ENCODE results near the gene C10orf143. TPM values are rescaled to one million over a fixed set of nuclear protein-coding genes. Genes with fewer than 3 reads are reported as not detected.

C10orf143 gene
- total RNA-seq, result 1 to 10 TPM; 1.5 to 1.9 TPM
- 1.3 TPM for polyA plus RNA-seq (2013, experiment 1 of 2)
- 0.70 TPM for polyA plus RNA-seq (2013, experiment 2 of 2)
- long read RNA-seq, experiment 1, result 0 reads
- long read RNA-seq, experiment 2, partial matches to known transcripts, result 0 of 3 reads
- long read RNA-seq, experiment 2, other reads (novel, unspliced or antisense), result 2 of 3 reads
- long read RNA-seq, experiment 3, partial matches to known transcripts, result 0 of 7 reads
- long read RNA-seq, experiment 3, other reads (novel, unspliced or antisense), result 7 of 7 reads
- long read RNA-seq, experiment 4, partial matches to known transcripts, result 0 of 3 reads
- long read RNA-seq, experiment 4, other reads (novel, unspliced or antisense), result 2 of 3 reads

DNA sequence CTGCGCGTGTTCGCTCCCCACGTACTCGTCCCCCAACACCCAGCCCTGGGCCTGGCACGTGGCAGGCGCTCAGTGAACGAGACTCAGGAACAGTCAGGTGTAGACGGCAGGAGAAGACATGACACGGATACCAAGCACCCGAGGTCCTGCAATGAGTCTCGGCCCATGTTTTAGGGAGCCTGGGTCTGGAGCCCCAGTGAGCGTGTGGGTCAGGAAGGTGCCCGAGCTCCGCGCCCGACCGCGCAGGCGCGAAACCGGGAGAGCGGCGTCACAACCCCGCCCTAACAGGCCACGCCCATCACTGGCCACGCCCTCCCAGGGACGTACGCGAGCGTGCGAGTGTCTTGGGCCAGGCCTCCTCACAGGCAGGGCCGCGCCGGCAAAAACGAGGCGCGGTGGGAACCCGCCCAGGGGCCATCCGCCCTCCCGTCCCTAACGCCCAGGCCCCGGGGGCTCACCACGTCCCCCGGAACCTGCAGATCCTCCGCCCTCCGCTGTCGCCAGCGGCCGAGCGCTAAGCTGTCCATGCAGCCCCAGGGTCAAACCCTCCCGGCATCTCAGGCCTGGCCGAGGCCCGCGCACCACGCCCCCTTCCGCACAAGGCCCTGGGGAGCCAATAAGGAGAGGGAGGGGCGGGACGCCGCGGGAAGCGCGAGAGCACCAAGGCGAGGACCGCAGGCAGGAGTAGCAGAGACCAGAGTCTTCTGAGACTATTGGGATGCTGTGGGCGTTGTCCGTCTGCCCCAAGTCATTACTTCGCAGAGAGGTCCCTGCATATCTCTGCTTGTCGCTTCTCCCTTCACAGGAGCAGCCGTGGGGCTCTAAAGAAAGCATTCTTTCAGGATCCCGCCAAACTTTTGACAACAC is at the start of gene C10orf143:
Gene C10orf143 (minus strand): TSS at position 585 of the 867 bp plus-strand sequence. CDS start 58 bp downstream, at position 527.
- H3K4me1 Mint-ChIP-seq, result peaks cover 16% of the 10 kb centered on the region
- peaks cover 18% of the 10 kb centered on the region for H3K27me3 Mint-ChIP-seq (ENCODE audit: insufficient read depth)
- Histone ChIP-seq H3K4me3 (ENCODE audit: low read length) (peak within 1 kb of the TSS; percentile 96), H3K9ac (ENCODE audit: extremely low read depth, low read length, poor library complexity, severe bottlenecking) (peak within 1 kb of the TSS; percentile 83), H3K27ac (ENCODE audit: low read depth, low read length) (peak within 1 kb of the TSS; percentile 89), H3K36me3 (ENCODE audit: control insufficient read depth, insufficient read depth, low read length) (no peaks in the 10 kb centered on the region), H3K4me1 (ENCODE audit: control insufficient read depth, insufficient read depth, low read length) (peaks cover 6% of the 10 kb centered on the region), H3K27me3 (ENCODE audit: control insufficient read depth, insufficient read depth, low read length, poor library complexity, severe bottlenecking) (no peaks in the 10 kb centered on the region), H3K9me3 (ENCODE audit: control insufficient read depth, low read length) (peaks cover 7% of the 10 kb centered on the region)
- H3K27ac Mint-ChIP-seq, result peak within 1 kb of the TSS; percentile 97
- TF ChIP-seq, protein P1, sequence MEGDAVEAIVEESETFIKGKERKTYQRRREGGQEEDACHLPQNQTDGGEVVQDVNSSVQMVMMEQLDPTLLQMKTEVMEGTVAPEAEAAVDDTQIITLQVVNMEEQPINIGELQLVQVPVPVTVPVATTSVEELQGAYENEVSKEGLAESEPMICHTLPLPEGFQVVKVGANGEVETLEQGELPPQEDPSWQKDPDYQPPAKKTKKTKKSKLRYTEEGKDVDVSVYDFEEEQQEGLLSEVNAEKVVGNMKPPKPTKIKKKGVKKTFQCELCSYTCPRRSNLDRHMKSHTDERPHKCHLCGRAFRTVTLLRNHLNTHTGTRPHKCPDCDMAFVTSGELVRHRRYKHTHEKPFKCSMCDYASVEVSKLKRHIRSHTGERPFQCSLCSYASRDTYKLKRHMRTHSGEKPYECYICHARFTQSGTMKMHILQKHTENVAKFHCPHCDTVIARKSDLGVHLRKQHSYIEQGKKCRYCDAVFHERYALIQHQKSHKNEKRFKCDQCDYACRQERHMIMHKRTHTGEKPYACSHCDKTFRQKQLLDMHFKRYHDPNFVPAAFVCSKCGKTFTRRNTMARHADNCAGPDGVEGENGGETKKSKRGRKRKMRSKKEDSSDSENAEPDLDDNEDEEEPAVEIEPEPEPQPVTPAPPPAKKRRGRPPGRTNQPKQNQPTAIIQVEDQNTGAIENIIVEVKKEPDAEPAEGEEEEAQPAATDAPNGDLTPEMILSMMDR (conservative IDR thresholded peaks at IDR 0.05), result no peak
- peaks cover 10% of the 10 kb centered on the region for H3K36me3 Mint-ChIP-seq (ENCODE audit: low read depth)
- 0 to 2% methylated on average over 19 to 71 of the region's 71 CpGs for WGBS, 2 experiments (ENCODE audit: insufficient coverage in 1 of 2, insufficient read length in 1 of 2)
- peak; percentile 99 for DNase-seq
- peaks cover 15% of the 10 kb centered on the region for H3K9me3 Mint-ChIP-seq
- peak within 1 kb of the TSS; percentile 81 for H3K4me3 Mint-ChIP-seq

DNA sequence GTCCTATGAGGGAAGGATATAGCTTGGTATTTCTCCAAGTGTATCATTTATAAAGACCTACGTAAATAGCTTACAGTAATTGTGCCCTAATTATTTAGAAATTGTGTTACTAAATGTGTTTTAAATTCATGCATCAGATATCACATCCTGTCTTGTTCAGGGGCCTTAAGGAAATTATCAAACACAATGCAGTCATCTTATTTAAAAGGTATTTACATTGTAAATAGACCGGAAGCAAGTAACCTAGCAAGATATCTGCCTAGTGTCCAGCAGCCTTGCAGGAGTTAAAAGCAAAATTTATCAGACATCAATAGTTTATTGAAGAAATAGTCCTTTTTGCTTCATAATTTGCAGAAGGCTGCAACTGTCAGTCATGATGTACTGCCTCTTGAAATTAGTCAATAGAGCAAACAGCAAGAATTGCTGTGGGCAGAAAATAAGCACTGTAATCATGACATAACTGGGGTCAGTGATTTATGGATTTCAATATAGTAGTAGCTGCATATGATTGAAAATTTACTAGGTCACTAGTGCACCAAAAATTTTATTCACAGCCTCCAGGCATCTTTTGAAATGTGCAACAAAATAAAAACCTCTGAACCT is 48.7 kb upstream of the C10orf143 start:
- H3K4me1 ChIP-seq (ENCODE audit: control insufficient read depth, insufficient read depth, low read length), result peaks cover 3% of the 10 kb centered on the region
- no peak overlapping the region for H3K27ac Mint-ChIP-seq
- peaks cover 9% of the 10 kb centered on the region for H3K9me3 ChIP-seq (ENCODE audit: control insufficient read depth, low read length)
- no peaks in the 10 kb centered on the region for H3K27me3 ChIP-seq (ENCODE audit: control insufficient read depth, insufficient read depth, low read length, poor library complexity, severe bottlenecking)
- H3K36me3 Mint-ChIP-seq (ENCODE audit: low read depth), result peaks cover 38% of the 10 kb centered on the region
- H3K27ac ChIP-seq (ENCODE audit: low read depth, low read length), result no peak overlapping the region
- no peak overlapping the region for H3K4me3 ChIP-seq (ENCODE audit: low read length)
- H3K4me3 Mint-ChIP-seq, result no peak overlapping the region
- DNase-seq, result no peak
- H3K9ac ChIP-seq (ENCODE audit: extremely low read depth, low read length, poor library complexity, severe bottlenecking), result no peak overlapping the region
- peaks cover 70% of the 10 kb centered on the region for H3K36me3 ChIP-seq (ENCODE audit: control insufficient read depth, insufficient read depth, low read length)
- TF ChIP-seq, protein P1 (conservative IDR thresholded peaks at IDR 0.05), result no peak
- H3K27me3 Mint-ChIP-seq (ENCODE audit: insufficient read depth), result no peaks in the 10 kb centered on the region
- WGBS, 2 experiments (ENCODE audit: insufficient coverage in 1 of 2, insufficient read length in 1 of 2), result 82 to 100% methylated on average over 1 to 2 of the region's 2 CpGs
- peaks cover 23% of the 10 kb centered on the region for H3K4me1 Mint-ChIP-seq
- H3K9me3 Mint-ChIP-seq, result no peaks in the 10 kb centered on the region

DNA sequence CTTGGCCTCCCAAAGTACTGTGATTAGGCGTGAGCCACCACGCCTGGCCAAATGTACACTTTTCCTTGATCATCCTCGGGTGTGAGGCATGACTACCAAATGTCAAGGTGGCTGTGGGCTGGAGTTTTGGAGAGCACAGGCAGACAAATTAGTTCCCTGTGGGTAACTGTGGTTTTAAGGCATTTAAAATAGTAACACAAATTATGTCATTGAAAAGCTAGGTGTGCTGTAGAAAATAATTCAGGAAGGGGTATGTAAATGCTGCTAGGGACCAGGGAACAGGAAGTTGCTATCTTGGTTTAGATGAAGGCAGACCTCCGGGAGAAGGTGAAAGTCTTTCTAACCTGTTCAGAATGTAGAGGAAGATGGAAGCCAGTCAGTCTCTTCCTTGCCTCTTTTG is 35.4 kb upstream of the C10orf143 start:
- H3K36me3 ChIP-seq (ENCODE audit: control insufficient read depth, insufficient read depth, low read length), result peaks cover 76% of the 10 kb centered on the region
- no peak for DNase-seq
- H3K9me3 ChIP-seq (ENCODE audit: control insufficient read depth, low read length), result no peaks in the 10 kb centered on the region
- H3K4me3 ChIP-seq (ENCODE audit: low read length), result no peak overlapping the region
- H3K27me3 ChIP-seq (ENCODE audit: control insufficient read depth, insufficient read depth, low read length, poor library complexity, severe bottlenecking), result no peaks in the 10 kb centered on the region
- no peak overlapping the region for H3K9ac ChIP-seq (ENCODE audit: extremely low read depth, low read length, poor library complexity, severe bottlenecking)
- no peak overlapping the region for H3K27ac ChIP-seq (ENCODE audit: low read depth, low read length)
- WGBS, 2 experiments (ENCODE audit: insufficient coverage in 1 of 2, insufficient read length in 1 of 2), result 90 to 96% methylated on average over 3 to 4 of the region's 4 CpGs
- TF ChIP-seq, protein P1 (conservative IDR thresholded peaks at IDR 0.05), result no peak
- H3K9me3 Mint-ChIP-seq, result no peaks in the 10 kb centered on the region
- H3K4me1 Mint-ChIP-seq, result peaks cover 11% of the 10 kb centered on the region
- H3K36me3 Mint-ChIP-seq (ENCODE audit: low read depth), result peaks cover 56% of the 10 kb centered on the region
- no peaks in the 10 kb centered on the region for H3K27me3 Mint-ChIP-seq (ENCODE audit: insufficient read depth)
- H3K4me3 Mint-ChIP-seq, result no peak overlapping the region
- H3K27ac Mint-ChIP-seq, result peak overlapping the region; percentile 36
- H3K4me1 ChIP-seq (ENCODE audit: control insufficient read depth, insufficient read depth, low read length), result no peaks in the 10 kb centered on the region
